Stimulated activated CD8-positive, alpha-beta memory T cell treated with anti-CD3 and anti-CD28 coated beads, Interleukin-15, amount 100 ng/mL, for 1 hour (primary cell): ENCODE measurements around the gene NKX2-4.
"Not testable (repeated sequence)": the region's sequence is repeated elsewhere in the genome, so short reads cannot be mapped to it uniquely, and the experiment has no call there.

Experiments used
- DNase-seq: peaks from one replicate; pipeline ENCODE4 v3.0.0-alpha.2; 2020; ENCODE audit warnings: low read depth

NKX2-4 gene

GRCh38 chr20:21393816-21394519 is 3.4 kb downstream of the NKX2-4 start:
- no peak for DNase-seq

GRCh38 chr20:21393166-21393565 is 4.2 kb downstream of the NKX2-4 start:
- DNase-seq = no peak

GRCh38 chr20:21391972-21392352 is 5.4 kb downstream of the NKX2-4 start:
- no peak for DNase-seq

GRCh38 chr20:21391185-21391971 is 5.9 kb downstream of the NKX2-4 start:
- DNase-seq = no peak

GRCh38 chr20:21390768-21391167 is 6.6 kb downstream of the NKX2-4 start:
- no peak for DNase-seq

- no peak for DNase-seq
Observed at GRCh38 chr20:21389368-21389767, 8.0 kb downstream of the NKX2-4 start.

- DNase-seq = no peak
Observed at GRCh38 chr20:21388566-21388965, 8.8 kb downstream of the NKX2-4 start.

GRCh38 chr20:21387528-21387927 is 9.8 kb downstream of the NKX2-4 start:
- DNase-seq = no peak

- no peak for DNase-seq
Observed at GRCh38 chr20:21386111-21386510, 11.2 kb downstream of the NKX2-4 start.

GRCh38 chr20:21384308-21384892 is 12.9 kb downstream of the NKX2-4 start:
- no peak for DNase-seq

- DNase-seq = no peak
Observed at GRCh38 chr20:21381619-21382018, 15.7 kb downstream of the NKX2-4 start.

GRCh38 chr20:21380711-21381110 is 16.6 kb downstream of the NKX2-4 start:
- no peak for DNase-seq

GRCh38 chr20:21378259-21378658 is 19.1 kb downstream of the NKX2-4 start:
- no peak for DNase-seq

- DNase-seq = no peak
Observed at GRCh38 chr20:21377701-21378100, 19.6 kb downstream of the NKX2-4 start.

GRCh38 chr20:21376626-21377025 is 20.7 kb downstream of the NKX2-4 start:
- no peak for DNase-seq

GRCh38 chr20:21373436-21373835 is 23.9 kb downstream of the NKX2-4 start:
- no peak for DNase-seq

- DNase-seq = no peak
Observed at GRCh38 chr20:21372016-21372415, 25.3 kb downstream of the NKX2-4 start.

- no peak for DNase-seq
Observed at GRCh38 chr20:21371193-21371592, 26.1 kb downstream of the NKX2-4 start.

- no peak for DNase-seq
Observed at GRCh38 chr20:21368791-21369190, 28.5 kb downstream of the NKX2-4 start.

- DNase-seq = not testable (repeated sequence)
Observed at GRCh38 chr20:21366273-21366672, 31.1 kb downstream of the NKX2-4 start.

GRCh38 chr20:21365771-21366170 is 31.6 kb downstream of the NKX2-4 start:
- no peak for DNase-seq

GRCh38 chr20:21364413-21364812 is 32.9 kb downstream of the NKX2-4 start:
- no peak for DNase-seq

- DNase-seq = no peak
Observed at GRCh38 chr20:21361266-21361665, 36.1 kb downstream of the NKX2-4 start.
